HepG2 (cell line): Measurements from ENCODE around the gene CACNA1C. TPM values are rescaled to one million over a fixed set of nuclear protein-coding genes. Genes with fewer than 3 reads are reported as not detected.

Source experiments
- ATAC-seq: fragments of 200-7000 bp; cut with Tn5 transposase; 3 replicates; pipeline ENCODE4 v1.9.1; 2020; ENCODE audit warnings: mild to moderate bottlenecking, moderate library complexity
- BruUV-seq: library from RNA; stranded (reverse); fragments of 400-500 nt; replicated peaks from 2 replicates; lab custom pipeline; 2021; lab: Mats Ljungman, UMichigan
- CTCF ChIA-PET: fragments of 300-600 bp; formaldehyde crosslinking; extraction: SDS; loops from one replicate; lab custom pipeline; 2021; ENCODE audit warnings: low total read pairs, inconsistent platforms, low intra/inter-chr PET ratio; lab: Yijun Ruan, JAX
- POLR2A ChIA-PET: fragments of 350-600 bp; sonication (Branson Sonifier 250); formaldehyde crosslinking; loops from one replicate; lab custom pipeline; 2020; ENCODE audit warnings: antibody characterized with exemption, inconsistent platforms; lab: Yijun Ruan, JAX
- DNase-seq: peaks from one replicate; pipeline ENCODE4 v3.0.0-alpha.2; 2015; ENCODE audit warnings: low spot score
- FAIRE-seq: peaks from 3 replicates; lab custom pipeline; 2011; peaks lifted over from hg19 to GRCh38; lab: Jason Lieb, UNC
- H2AFZ ChIP-seq: one replicate; pipeline ENCODE4 v1.6.1; 2011; ENCODE audit warnings: low read length, inconsistent platforms
- H3K27ac ChIP-seq: fragments of 300-600 bp; 3 replicates; pipeline ENCODE4 v1.8.0; 2011; ENCODE audit warnings: mixed run types, mild to moderate bottlenecking, mixed read lengths, low read length, inconsistent platforms; ENCODE audit not compliant: insufficient read depth; ENCODE audit errors: extremely low read length
- H3K27me3 ChIP-seq, 2 experiments: fragments of 200-600 bp in 1 of 2; 2 replicates in 1 of 2; 3 replicates in 1 of 2; pipeline versions ENCODE4 v1.6.0 to v1.8.0; 2011; ENCODE audit warnings: low read length in 2 of 2, mild to moderate bottlenecking in 2 of 2, moderate library complexity in 2 of 2, inconsistent platforms in 1 of 2; ENCODE audit not compliant: insufficient read depth in 2 of 2, control insufficient read depth in 1 of 2
- H3K36me3 ChIP-seq, 2 experiments: fragments of 200-600 bp in 1 of 2; replicated peaks in 1 of 2; 2 replicates in 1 of 2; 3 replicates in 1 of 2; pipeline versions ENCODE4 v1.5.1 to v1.8.0; 2011; ENCODE audit warnings: low read length in 2 of 2, inconsistent platforms in 1 of 2; ENCODE audit not compliant: insufficient read depth in 2 of 2, control insufficient read depth in 1 of 2
- H3K4me1 ChIP-seq: 2 replicates; pipeline ENCODE4 v1.5.1; 2012; ENCODE audit warnings: low read length, inconsistent platforms; ENCODE audit not compliant: insufficient read depth
- H3K4me2 ChIP-seq: 2 replicates; pipeline ENCODE4 v1.6.0; 2011; ENCODE audit warnings: low read depth, low read length, inconsistent platforms
- H3K4me3 ChIP-seq, 3 experiments: fragments of 200-600 bp in 1 of 3; sonication (generic), shearing (Covaris generic) in 1 of 3; replicated peaks in 1 of 3; 2 replicates each; pipeline ENCODE4 v1.5.1; 2011 to 2016; ENCODE audit warnings: low read length in 3 of 3, inconsistent platforms in 2 of 3, low read depth in 2 of 3, mild to moderate bottlenecking in 2 of 3, control low read depth in 1 of 3, mixed read lengths in 1 of 3; ENCODE audit not compliant: insufficient read depth in 1 of 3
- H3K79me2 ChIP-seq: one replicate; pipeline ENCODE4 v1.6.1; 2011; ENCODE audit warnings: low read length, inconsistent platforms; ENCODE audit not compliant: insufficient read depth
- H3K9ac ChIP-seq: 2 replicates; pipeline ENCODE4 v1.6.0; 2011; ENCODE audit warnings: mild to moderate bottlenecking, low read depth, low read length, inconsistent platforms; ENCODE audit not compliant: insufficient read depth
- H3K9me3 ChIP-seq: 2 replicates; pipeline ENCODE4 v1.5.1; 2012; ENCODE audit warnings: mild to moderate bottlenecking, low read length
- H4K20me1 ChIP-seq: 2 replicates; pipeline ENCODE4 v1.6.0; 2011; ENCODE audit warnings: inconsistent platforms, mild to moderate bottlenecking, low read length, moderate library complexity; ENCODE audit not compliant: insufficient read depth
- AGO2 ChIP-seq: fragments of 200-400 bp; formaldehyde crosslinking; optimal IDR thresholded peaks from 2 replicates; pipeline ENCODE3; 2017; ENCODE audit warnings: mild to moderate bottlenecking, low read depth, low read length, moderate library complexity
- MAFK ChIP-seq, 2 experiments: IDR thresholded peaks in 1 of 2; conservative IDR thresholded peaks in 1 of 2; 2 replicates each; pipeline ENCODE4 v1.6.1; 2011; ENCODE audit warnings: improper control_type of control experiment in 2 of 2, low read length in 2 of 2
- NFIB ChIP-seq: sonication (generic); formaldehyde crosslinking; IDR thresholded peaks from 2 replicates; pipeline ENCODE4 v1.9.0; 2021; ENCODE audit warnings: missing genetic modification reagents, mild to moderate bottlenecking, borderline replicate concordance
- PTBP1 ChIP-seq: fragments of 200-400 bp; formaldehyde crosslinking; IDR thresholded peaks from 2 replicates; pipeline ENCODE4 v1.6.1; 2018; ENCODE audit warnings: low read length, low read depth; ENCODE audit not compliant: poor library complexity, severe bottlenecking
- REPIN1 ChIP-seq: sonication (generic); formaldehyde crosslinking; IDR thresholded peaks from 2 replicates; pipeline ENCODE4 v1.8.0; 2022; ENCODE audit warnings: missing genetic modification reagents, low read depth, mild to moderate bottlenecking, borderline replicate concordance
- SAFB2 ChIP-seq: sonication (generic); formaldehyde crosslinking; IDR thresholded peaks from 2 replicates; pipeline ENCODE4 v1.5.1; 2020; ENCODE audit warnings: missing genetic modification reagents, low read depth, mild to moderate bottlenecking, borderline replicate concordance
- SOX5 ChIP-seq: IDR thresholded peaks from 2 replicates; pipeline ENCODE4 v1.6.1; 2016; ENCODE audit warnings: borderline replicate concordance
- ZBTB8A ChIP-seq: sonication (generic); formaldehyde crosslinking; IDR thresholded peaks from 2 replicates; pipeline ENCODE4 v1.4.0; 2020; ENCODE audit warnings: mild to moderate bottlenecking, low read depth, missing genetic modification reagents, borderline replicate concordance
- ZNF7 ChIP-seq: IDR thresholded peaks from 2 replicates; pipeline ENCODE4 v1.6.1; 2016; ENCODE audit warnings: missing biosample characterization, missing genetic modification reagents
- ZSCAN21 ChIP-seq: sonication (generic); formaldehyde crosslinking; IDR thresholded peaks from 2 replicates; pipeline ENCODE4 v1.8.0; 2022; ENCODE audit warnings: mild to moderate bottlenecking, missing genetic modification reagents, moderate library complexity, borderline replicate concordance
- WGBS: methylation state at CpG from one replicate; pipeline ENCODE4 v1.1.6; 2017; ENCODE audit warnings: low lambda C conversion rate; 5-methylcytosine and 5-hydroxymethylcytosine counted together
- in situ Hi-C: cut with HindIII; loops from 2 replicates; pipeline ENCODE4 v1.10.0; 2017; ENCODE audit warnings: low pct_unique_long_range_greater_than_20kb; ENCODE audit not compliant: extremely low pct_ligation_motif_present
- intact Hi-C: fragments of 100-400 bp; cut with micrococcal nuclease; formaldehyde crosslinking; loops from one replicate; pipeline ENCODE4 v1.10.0; 2022; ENCODE audit not compliant: unreplicated experiment
- polyA plus RNA-seq, 8 experiments: library from polyadenylated mRNA; depleted of rRNA in 3 of 8; stranded (reverse) in 7 of 8; unstranded in 1 of 8; fragments of >200 nt; fragmentation: Illumina TruSeq in 4 of 8; extraction: Trizol in 4 of 8; gene quantifications; 2 replicates each; pipeline versions ENCODE4 v1.2.1 to v1.2.3, GENCODE V29; 2011 to 2016; ENCODE audit warnings: low read depth in 4 of 8, missing spikeins in 1 of 8, mixed read lengths in 1 of 8; ENCODE audit not compliant: insufficient read depth in 1 of 8
- total RNA-seq, 5 experiments: library from RNA; depleted of rRNA; stranded (reverse); fragments of >200 nt; fragmentation: Illumina TruSeq; extraction: Trizol; gene quantifications; 2 replicates each; pipeline ENCODE4 v1.2.3, GENCODE V29; 2016; ENCODE audit warnings: low read depth in 1 of 5
- TF ChIP-seq, protein P1 (sequence below): fragments of 450-650 bp; IDR thresholded peaks from 2 replicates; pipeline ENCODE4 v1.6.1; 2017; ENCODE audit warnings: mild to moderate bottlenecking
- TF ChIP-seq, protein P2 (sequence below): sonication (generic); formaldehyde crosslinking; IDR thresholded peaks from 2 replicates; pipeline ENCODE4 v1.4.0; 2020; ENCODE audit warnings: missing genetic modification reagents, borderline replicate concordance
- TF ChIP-seq, protein P3 (sequence below): sonication (generic); formaldehyde crosslinking; IDR thresholded peaks from 2 replicates; pipeline ENCODE4 v1.8.0; 2023; ENCODE audit warnings: mild to moderate bottlenecking, missing genetic modification reagents
- TF ChIP-seq, protein P4 (sequence below): sonication (generic); formaldehyde crosslinking; IDR thresholded peaks from 2 replicates; pipeline ENCODE4 v1.5.0; 2020; ENCODE audit warnings: mild to moderate bottlenecking, missing genetic modification reagents

CACNA1C gene
- total and polyA plus RNA-seq, 2 of the 13 experiments (the other 11 are each of a cell fraction or from before 2014, with no cell fraction given) = not detected

DNA sequence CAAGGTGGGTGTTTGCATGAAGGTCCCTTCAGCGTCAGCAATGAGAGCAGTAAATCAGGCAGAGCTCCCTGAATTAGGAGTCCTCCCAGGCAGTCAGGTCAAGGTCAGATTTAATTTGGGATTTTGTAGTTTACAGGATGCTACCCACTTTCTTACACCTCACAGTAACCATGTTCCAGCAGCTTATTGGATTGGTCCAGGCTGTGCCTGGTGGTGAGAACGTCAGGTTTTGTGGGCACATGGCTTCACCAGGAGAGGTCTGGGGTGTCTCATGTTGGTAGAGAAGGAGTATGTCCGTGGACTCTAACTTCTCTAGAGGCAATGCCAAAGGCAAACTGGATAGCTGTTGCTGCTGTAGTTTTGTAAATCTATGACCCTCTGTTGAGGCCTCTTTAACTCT, 158.3 kb downstream of the CACNA1C start (continued):
- TF ChIP-seq, protein P1, sequence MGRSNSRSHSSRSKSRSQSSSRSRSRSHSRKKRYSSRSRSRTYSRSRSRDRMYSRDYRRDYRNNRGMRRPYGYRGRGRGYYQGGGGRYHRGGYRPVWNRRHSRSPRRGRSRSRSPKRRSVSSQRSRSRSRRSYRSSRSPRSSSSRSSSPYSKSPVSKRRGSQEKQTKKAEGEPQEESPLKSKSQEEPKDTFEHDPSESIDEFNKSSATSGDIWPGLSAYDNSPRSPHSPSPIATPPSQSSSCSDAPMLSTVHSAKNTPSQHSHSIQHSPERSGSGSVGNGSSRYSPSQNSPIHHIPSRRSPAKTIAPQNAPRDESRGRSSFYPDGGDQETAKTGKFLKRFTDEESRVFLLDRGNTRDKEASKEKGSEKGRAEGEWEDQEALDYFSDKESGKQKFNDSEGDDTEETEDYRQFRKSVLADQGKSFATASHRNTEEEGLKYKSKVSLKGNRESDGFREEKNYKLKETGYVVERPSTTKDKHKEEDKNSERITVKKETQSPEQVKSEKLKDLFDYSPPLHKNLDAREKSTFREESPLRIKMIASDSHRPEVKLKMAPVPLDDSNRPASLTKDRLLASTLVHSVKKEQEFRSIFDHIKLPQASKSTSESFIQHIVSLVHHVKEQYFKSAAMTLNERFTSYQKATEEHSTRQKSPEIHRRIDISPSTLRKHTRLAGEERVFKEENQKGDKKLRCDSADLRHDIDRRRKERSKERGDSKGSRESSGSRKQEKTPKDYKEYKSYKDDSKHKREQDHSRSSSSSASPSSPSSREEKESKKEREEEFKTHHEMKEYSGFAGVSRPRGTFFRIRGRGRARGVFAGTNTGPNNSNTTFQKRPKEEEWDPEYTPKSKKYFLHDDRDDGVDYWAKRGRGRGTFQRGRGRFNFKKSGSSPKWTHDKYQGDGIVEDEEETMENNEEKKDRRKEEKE = no peak
- TF ChIP-seq NFIB (no peak), PTBP1 (no peak)
- TF ChIP-seq, protein P2, sequence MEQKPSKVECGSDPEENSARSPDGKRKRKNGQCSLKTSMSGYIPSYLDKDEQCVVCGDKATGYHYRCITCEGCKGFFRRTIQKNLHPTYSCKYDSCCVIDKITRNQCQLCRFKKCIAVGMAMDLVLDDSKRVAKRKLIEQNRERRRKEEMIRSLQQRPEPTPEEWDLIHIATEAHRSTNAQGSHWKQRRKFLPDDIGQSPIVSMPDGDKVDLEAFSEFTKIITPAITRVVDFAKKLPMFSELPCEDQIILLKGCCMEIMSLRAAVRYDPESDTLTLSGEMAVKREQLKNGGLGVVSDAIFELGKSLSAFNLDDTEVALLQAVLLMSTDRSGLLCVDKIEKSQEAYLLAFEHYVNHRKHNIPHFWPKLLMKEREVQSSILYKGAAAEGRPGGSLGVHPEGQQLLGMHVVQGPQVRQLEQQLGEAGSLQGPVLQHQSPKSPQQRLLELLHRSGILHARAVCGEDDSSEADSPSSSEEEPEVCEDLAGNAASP (CRISPR knock-in tag) = no peak

DNA sequence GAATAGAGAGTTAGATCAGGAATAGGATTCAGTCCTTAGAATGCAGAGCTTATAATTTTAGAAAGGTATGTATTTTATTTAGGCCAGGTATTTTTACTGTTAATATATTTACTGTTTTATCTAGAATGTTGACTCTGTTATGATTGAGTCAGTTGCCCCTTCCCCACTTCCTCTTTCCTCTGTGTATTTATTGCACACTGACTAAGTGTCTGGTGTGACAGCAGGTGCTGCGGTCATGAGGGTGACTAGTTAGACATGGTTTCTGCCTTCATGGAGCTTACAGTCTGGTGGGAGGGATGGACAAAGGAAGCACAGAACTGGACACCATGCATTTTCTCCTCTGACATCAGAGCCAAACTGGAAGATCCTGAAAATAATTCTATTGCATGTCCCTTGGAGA, 159.8 kb downstream of the CACNA1C start:
- peaks cover 3 to 14% of the 10 kb centered on the region in 2 experiments; a peak in 3 of 5 replicates for H3K27me3 ChIP-seq
- no peaks in the 10 kb centered on the region for H3K79me2 ChIP-seq
- WGBS = 69% methylated on average over 1 of the region's 1 CpG

More for the DNA sequence above, 159.8 kb downstream of the CACNA1C start:
- POLR2A ChIA-PET = no interaction called here
- FAIRE-seq (no peak), DNase-seq (no peak), ATAC-seq (no peak)
- TF ChIP-seq ZNF7 (no peak), SAFB2 (CRISPR knock-in tag) (no peak), REPIN1 (CRISPR knock-in tag) (no peak), SOX5 (CRISPR knock-in tag) (no peak), AGO2 (no peak), ZSCAN21 (no peak), MAFK (conservative IDR thresholded peaks at IDR 0.05 in 1 of 2, IDR thresholded peaks at IDR 0.05 in 1 of 2; ENCODE audit: low read length in 2 of 2) (no peak), ZBTB8A (CRISPR knock-in tag) (no peak)
- TF ChIP-seq, protein P3, sequence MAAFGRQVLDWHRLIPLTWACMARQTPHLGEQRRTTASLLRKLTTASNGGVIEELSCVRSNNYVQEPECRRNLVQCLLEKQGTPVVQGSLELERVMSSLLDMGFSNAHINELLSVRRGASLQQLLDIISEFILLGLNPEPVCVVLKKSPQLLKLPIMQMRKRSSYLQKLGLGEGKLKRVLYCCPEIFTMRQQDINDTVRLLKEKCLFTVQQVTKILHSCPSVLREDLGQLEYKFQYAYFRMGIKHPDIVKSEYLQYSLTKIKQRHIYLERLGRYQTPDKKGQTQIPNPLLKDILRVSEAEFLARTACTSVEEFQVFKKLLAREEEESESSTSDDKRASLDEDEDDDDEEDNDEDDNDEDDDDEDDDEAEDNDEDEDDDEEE (CRISPR knock-in tag) = no peak
- TF ChIP-seq, protein P4, sequence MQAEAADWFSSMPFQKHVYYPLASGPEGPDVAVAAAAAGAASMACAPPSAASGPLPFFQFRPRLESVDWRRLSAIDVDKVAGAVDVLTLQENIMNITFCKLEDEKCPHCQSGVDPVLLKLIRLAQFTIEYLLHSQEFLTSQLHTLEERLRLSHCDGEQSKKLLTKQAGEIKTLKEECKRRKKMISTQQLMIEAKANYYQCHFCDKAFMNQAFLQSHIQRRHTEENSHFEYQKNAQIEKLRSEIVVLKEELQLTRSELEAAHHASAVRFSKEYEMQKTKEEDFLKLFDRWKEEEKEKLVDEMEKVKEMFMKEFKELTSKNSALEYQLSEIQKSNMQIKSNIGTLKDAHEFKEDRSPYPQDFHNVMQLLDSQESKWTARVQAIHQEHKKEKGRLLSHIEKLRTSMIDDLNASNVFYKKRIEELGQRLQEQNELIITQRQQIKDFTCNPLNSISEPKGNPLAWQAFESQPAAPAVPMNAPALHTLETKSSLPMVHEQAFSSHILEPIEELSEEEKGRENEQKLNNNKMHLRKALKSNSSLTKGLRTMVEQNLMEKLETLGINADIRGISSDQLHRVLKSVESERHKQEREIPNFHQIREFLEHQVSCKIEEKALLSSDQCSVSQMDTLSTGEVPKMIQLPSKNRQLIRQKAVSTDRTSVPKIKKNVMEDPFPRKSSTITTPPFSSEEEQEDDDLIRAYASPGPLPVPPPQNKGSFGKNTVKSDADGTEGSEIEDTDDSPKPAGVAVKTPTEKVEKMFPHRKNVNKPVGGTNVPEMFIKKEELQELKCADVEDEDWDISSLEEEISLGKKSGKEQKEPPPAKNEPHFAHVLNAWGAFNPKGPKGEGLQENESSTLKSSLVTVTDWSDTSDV (CRISPR knock-in tag) = no peak
- no peak overlapping the region for H2AFZ ChIP-seq
- H3K9me3 ChIP-seq = no peaks in the 10 kb centered on the region
- no TSS peak for BruUV-seq
- no peak overlapping the region for H3K4me2 ChIP-seq
- H3K9ac ChIP-seq = no peak overlapping the region
- CTCF ChIA-PET = no interaction called here
- no peak overlapping the region for H3K27ac ChIP-seq
- no peaks in the 10 kb centered on the region for H4K20me1 ChIP-seq
- in situ Hi-C loops = no loop called here
- intact Hi-C loops = no loop called here
- no peaks in the 10 kb centered on the region for H3K4me1 ChIP-seq
- H3K36me3 ChIP-seq = no peaks in the 10 kb centered on the region
- H3K4me3 ChIP-seq = no peak overlapping the region
